ENCODE measurements around the gene ANXA2. TPM values are rescaled to one million over a fixed set of nuclear protein-coding genes. Genes with fewer than 3 reads are reported as not detected.

Gene ANXA2
- total RNA-seq, 2 experiments from 2014 or later: 26.5 to 43.4 TPM

DNA sequence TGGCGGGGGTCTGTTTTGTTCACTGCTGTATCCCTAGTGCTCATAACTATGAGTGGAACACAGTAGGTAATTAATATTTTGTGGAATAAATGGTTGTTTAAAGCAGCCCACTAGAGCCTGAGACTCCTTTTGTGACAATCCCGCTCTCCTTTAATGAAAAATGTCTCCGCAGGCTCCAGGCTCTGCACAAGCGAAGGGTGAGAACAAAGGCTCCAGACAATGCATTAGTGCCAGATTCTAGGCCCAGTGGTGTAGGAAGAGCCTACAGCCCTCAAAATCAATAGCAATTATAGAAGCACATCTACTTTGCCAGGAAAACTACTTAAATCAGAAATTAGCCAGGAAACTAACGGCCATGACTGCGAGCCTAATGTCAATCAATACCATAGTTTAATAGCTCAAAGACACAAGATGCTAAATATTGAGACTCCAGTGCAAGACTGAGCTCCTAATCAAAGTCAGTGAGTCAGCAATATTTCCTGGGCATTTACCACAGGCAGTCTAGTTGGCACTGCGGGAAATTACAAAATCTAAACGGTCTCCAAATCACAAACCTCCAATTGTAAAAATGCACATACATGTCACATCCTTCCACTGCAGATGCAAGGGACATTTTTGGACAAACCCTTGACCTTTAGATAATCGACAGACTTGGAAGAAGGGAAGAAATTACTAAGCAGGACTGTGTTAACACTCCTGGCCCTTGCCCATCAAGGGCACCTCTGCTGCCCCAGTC, 2.3 kb downstream of the ANXA2 start:
- TF ChIP-seq EZH2phosphoT487 (IDR thresholded peaks at IDR 0.05; ENCODE audit: borderline replicate concordance, low read depth, low read length): no peak
- TF ChIP-seq, protein P1, sequence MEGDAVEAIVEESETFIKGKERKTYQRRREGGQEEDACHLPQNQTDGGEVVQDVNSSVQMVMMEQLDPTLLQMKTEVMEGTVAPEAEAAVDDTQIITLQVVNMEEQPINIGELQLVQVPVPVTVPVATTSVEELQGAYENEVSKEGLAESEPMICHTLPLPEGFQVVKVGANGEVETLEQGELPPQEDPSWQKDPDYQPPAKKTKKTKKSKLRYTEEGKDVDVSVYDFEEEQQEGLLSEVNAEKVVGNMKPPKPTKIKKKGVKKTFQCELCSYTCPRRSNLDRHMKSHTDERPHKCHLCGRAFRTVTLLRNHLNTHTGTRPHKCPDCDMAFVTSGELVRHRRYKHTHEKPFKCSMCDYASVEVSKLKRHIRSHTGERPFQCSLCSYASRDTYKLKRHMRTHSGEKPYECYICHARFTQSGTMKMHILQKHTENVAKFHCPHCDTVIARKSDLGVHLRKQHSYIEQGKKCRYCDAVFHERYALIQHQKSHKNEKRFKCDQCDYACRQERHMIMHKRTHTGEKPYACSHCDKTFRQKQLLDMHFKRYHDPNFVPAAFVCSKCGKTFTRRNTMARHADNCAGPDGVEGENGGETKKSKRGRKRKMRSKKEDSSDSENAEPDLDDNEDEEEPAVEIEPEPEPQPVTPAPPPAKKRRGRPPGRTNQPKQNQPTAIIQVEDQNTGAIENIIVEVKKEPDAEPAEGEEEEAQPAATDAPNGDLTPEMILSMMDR (conservative IDR thresholded peaks at IDR 0.05; ENCODE audit: low read length): no peak
- intact Hi-C loops (cut with micrococcal nuclease; ENCODE audit: unreplicated experiment): no loop called here
- Histone ChIP-seq H3K4me1 (ENCODE audit: insufficient read depth, low read length, poor library complexity, severe bottlenecking) (no peaks in the 10 kb centered on the region), H3K79me2 (ENCODE audit: insufficient read depth, low read depth, low read length) (no peaks in the 10 kb centered on the region), H3K27ac (ENCODE audit: low read depth, low read length, poor library complexity, severe bottlenecking) (no peak overlapping the region), H4K20me1 (ENCODE audit: insufficient read depth, low read length) (no peaks in the 10 kb centered on the region), H3K9me2 (ENCODE audit: insufficient read depth, low read length) (no peaks in the 10 kb centered on the region), H3K4me3 (ENCODE audit: low read depth, low read length, poor library complexity, severe bottlenecking) (no peak overlapping the region), H3K36me3 (ENCODE audit: insufficient read depth, low read length) (no peaks in the 10 kb centered on the region), H2AFZ (ENCODE audit: low read length) (no peak overlapping the region), H3K4me2 (ENCODE audit: low read length) (no peak overlapping the region), H3K9me3 (ENCODE audit: low read length) (no peaks in the 10 kb centered on the region)
- no TSS peak for BruUV-seq (replicated peaks)
- DNase-seq (ENCODE audit: low spot score): no peak
- CTCF ChIA-PET (ENCODE audit: unreplicated experiment): no interaction called here
- POLR2A ChIA-PET: no interaction called here

DNA sequence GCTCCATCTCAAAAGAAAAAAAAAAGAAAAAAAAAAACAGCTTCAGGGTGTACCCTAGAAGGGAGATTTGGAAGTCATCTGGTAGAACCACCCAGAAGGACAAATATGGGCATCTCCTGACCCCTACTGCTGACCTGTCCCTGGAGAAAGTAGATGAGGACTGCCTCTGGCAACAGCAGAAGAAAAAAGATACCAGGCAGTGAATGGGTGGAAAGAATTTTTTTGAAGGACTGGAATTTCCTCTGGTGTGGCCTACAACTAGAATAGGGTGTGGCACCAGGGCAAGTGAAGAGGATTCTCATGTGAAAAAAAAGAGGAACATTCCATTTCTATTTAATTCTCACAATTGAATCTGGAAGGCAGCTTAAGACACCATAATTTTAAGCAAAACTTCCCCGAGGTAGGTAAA, 3.1 kb downstream of the ANXA2 start:
- CTCF ChIA-PET (ENCODE audit: unreplicated experiment): no interaction called here
- Histone ChIP-seq H3K9me2 (ENCODE audit: insufficient read depth, low read length) (no peaks in the 10 kb centered on the region), H2AFZ (ENCODE audit: low read length) (no peak overlapping the region), H3K4me1 (ENCODE audit: insufficient read depth, low read length, poor library complexity, severe bottlenecking) (no peaks in the 10 kb centered on the region), H3K4me2 (ENCODE audit: low read length) (no peak overlapping the region), H3K79me2 (ENCODE audit: insufficient read depth, low read depth, low read length) (no peaks in the 10 kb centered on the region), H3K9me3 (ENCODE audit: low read length) (no peaks in the 10 kb centered on the region), H3K4me3 (ENCODE audit: low read depth, low read length, poor library complexity, severe bottlenecking) (no peak overlapping the region), H4K20me1 (ENCODE audit: insufficient read depth, low read length) (no peaks in the 10 kb centered on the region), H3K36me3 (ENCODE audit: insufficient read depth, low read length) (no peaks in the 10 kb centered on the region), H3K27ac (ENCODE audit: low read depth, low read length, poor library complexity, severe bottlenecking) (no peak overlapping the region)
- POLR2A ChIA-PET: no interaction called here
- no TSS peak for BruUV-seq (replicated peaks)
- no peak for DNase-seq (ENCODE audit: low spot score)
- TF ChIP-seq, protein P1 (conservative IDR thresholded peaks at IDR 0.05; ENCODE audit: low read length): no peak
- TF ChIP-seq EZH2phosphoT487 (IDR thresholded peaks at IDR 0.05; ENCODE audit: borderline replicate concordance, low read depth, low read length): no peak
- intact Hi-C loops (cut with micrococcal nuclease; ENCODE audit: unreplicated experiment): no loop called here

DNA sequence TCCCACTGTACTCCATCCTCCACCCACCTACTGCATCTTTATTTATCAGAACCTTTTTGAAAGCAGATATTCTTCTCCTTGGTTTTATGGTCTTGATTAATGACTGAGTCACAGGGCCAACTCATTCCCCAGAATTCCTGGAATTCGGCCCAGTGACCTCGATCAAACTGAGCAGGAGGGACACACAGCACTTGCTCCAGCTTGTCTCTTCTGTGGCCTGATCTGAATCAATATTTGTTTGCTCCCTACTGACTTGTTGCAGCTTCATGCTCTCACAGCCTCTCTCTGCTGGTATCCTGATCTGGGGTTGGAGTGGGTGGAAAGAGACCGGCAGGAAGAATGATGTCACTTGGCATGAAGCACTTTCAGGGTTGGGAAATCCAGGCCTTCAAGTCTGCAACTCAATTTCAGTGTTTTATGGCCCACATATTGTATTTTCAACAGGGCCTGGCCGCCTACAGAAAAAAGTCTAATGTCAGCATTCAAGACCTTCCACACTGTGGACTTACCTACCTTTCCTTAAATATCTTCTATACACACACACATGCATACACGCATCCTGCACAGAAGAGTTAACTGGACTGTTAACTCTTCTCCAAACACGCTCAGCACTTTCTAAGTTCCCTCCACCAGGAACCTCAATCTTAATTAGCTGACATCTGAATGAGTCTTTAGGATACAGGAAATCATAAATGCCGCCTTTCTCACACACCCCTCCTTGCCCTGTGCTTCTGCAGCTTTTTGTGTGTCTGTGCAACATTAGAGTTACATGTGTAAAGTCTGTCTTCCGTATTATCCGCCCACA, 4.6 kb downstream of the ANXA2 start:
- no TSS peak for BruUV-seq (replicated peaks)
- Histone ChIP-seq H4K20me1 (ENCODE audit: insufficient read depth, low read length) (no peaks in the 10 kb centered on the region), H3K4me3 (ENCODE audit: low read depth, low read length, poor library complexity, severe bottlenecking) (no peak overlapping the region), H3K79me2 (ENCODE audit: insufficient read depth, low read depth, low read length) (no peaks in the 10 kb centered on the region), H3K4me1 (ENCODE audit: insufficient read depth, low read length, poor library complexity, severe bottlenecking) (no peaks in the 10 kb centered on the region), H3K9me2 (ENCODE audit: insufficient read depth, low read length) (no peaks in the 10 kb centered on the region), H2AFZ (ENCODE audit: low read length) (no peak overlapping the region), H3K4me2 (ENCODE audit: low read length) (no peak overlapping the region), H3K27ac (ENCODE audit: low read depth, low read length, poor library complexity, severe bottlenecking) (no peak overlapping the region), H3K36me3 (ENCODE audit: insufficient read depth, low read length) (no peaks in the 10 kb centered on the region), H3K9me3 (ENCODE audit: low read length) (no peaks in the 10 kb centered on the region)
- intact Hi-C loops (cut with micrococcal nuclease; ENCODE audit: unreplicated experiment): no loop called here
- no peak for DNase-seq (ENCODE audit: low spot score)
- TF ChIP-seq EZH2phosphoT487 (IDR thresholded peaks at IDR 0.05; ENCODE audit: borderline replicate concordance, low read depth, low read length): no peak
- TF ChIP-seq, protein P1 (conservative IDR thresholded peaks at IDR 0.05; ENCODE audit: low read length): no peak
- CTCF ChIA-PET (ENCODE audit: unreplicated experiment): no interaction called here
- POLR2A ChIA-PET: no interaction called here
